Measurements from ENCODE around the gene PDGFB.

GRCh38 chr22:39244496-39245129 is at the start of gene PDGFB:
- TF ChIP-seq, protein P1, sequence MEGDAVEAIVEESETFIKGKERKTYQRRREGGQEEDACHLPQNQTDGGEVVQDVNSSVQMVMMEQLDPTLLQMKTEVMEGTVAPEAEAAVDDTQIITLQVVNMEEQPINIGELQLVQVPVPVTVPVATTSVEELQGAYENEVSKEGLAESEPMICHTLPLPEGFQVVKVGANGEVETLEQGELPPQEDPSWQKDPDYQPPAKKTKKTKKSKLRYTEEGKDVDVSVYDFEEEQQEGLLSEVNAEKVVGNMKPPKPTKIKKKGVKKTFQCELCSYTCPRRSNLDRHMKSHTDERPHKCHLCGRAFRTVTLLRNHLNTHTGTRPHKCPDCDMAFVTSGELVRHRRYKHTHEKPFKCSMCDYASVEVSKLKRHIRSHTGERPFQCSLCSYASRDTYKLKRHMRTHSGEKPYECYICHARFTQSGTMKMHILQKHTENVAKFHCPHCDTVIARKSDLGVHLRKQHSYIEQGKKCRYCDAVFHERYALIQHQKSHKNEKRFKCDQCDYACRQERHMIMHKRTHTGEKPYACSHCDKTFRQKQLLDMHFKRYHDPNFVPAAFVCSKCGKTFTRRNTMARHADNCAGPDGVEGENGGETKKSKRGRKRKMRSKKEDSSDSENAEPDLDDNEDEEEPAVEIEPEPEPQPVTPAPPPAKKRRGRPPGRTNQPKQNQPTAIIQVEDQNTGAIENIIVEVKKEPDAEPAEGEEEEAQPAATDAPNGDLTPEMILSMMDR (IDR thresholded peaks at IDR 0.05): no peak
- peak in 1 of 2 donors; percentile 53 for TF ChIP-seq POLR2AphosphoS5 (IDR thresholded peaks at IDR 0.05; ENCODE audit: insufficient read depth in 1 of 2, low read depth in 1 of 2)

Measured in vagina (tissue), 2 donors.